GM12864 (cell line): ENCODE data around the gene MPL.

Experiments
- DNase-seq: peaks from one replicate; pipeline ENCODE4 v3.0.0-alpha.2; 2011; ENCODE audit warnings: low read depth
- H3K4me3 ChIP-seq: 2 replicates; pipeline ENCODE4 v1.5.1; 2011; ENCODE audit warnings: mild to moderate bottlenecking, low read depth, low read length, control low read depth
- CTCF ChIP-seq: IDR thresholded peaks from 2 replicates; pipeline ENCODE4 v1.5.1; 2011; ENCODE audit warnings: low read depth, mild to moderate bottlenecking, moderate library complexity, low read length, control low read depth, inconsistent platforms; ENCODE audit errors: missing control alignments

MPL gene

GRCh38 chr1:43322506-43322905 lies 15.1 kb upstream of the MPL start:
- DNase-seq: no peak
- H3K4me3 ChIP-seq: no peak overlapping the region
- TF ChIP-seq CTCF: no peak

- no peak overlapping the region for H3K4me3 ChIP-seq
- TF ChIP-seq CTCF: no peak
- DNase-seq: no peak
These were observed 12.8 kb upstream of the MPL start for GRCh38 chr1:43324810-43325209.

GRCh38 chr1:43325381-43325780 lies 12.2 kb upstream of the MPL start:
- no peak overlapping the region for H3K4me3 ChIP-seq
- no peak for TF ChIP-seq CTCF
- no peak for DNase-seq

- no peak for DNase-seq
- H3K4me3 ChIP-seq: no peak overlapping the region
- no peak for TF ChIP-seq CTCF
These were observed 9.9 kb upstream of the MPL start for GRCh38 chr1:43327549-43328292.

GRCh38 chr1:43329995-43330751 lies 7.4 kb upstream of the MPL start:
- H3K4me3 ChIP-seq: no peak overlapping the region
- TF ChIP-seq CTCF: no peak
- DNase-seq: no peak

GRCh38 chr1:43331688-43332087 lies 5.9 kb upstream of the MPL start:
- TF ChIP-seq CTCF: no peak
- H3K4me3 ChIP-seq: no peak overlapping the region
- no peak for DNase-seq
